Heart left ventricle (tissue), 16 donors: Measurements from ENCODE around the gene GABBR2. TPM values are rescaled to one million over a fixed set of nuclear protein-coding genes. Genes with fewer than 3 reads are reported as not detected.

Source experiments
- ATAC-seq, 4 donors: fragments of 200-7000 bp; cut with Tn5 transposase; one replicate each; pipeline ENCODE4 v1.9.1; 2020 to 2022; ENCODE audit warnings: moderate library complexity in 4 of 4, mild to moderate bottlenecking in 3 of 4, moderate number of reproducible peaks in 1 of 4
- DNase-seq, 5 donors: peaks; one replicate each; pipeline ENCODE4 v3.0.0-alpha.2; 2020
- H3K27ac ChIP-seq, 12 donors: fragments of 200-600 bp; sonication (generic) in 4 of 12; one replicate each; pipeline versions ENCODE4 v1.5.0 to v1.8.0; 2016 to 2022; ENCODE audit warnings: mild to moderate bottlenecking in 2 of 12
- H3K27me3 ChIP-seq, 9 donors: fragments of 200-600 bp; sonication (generic) in 2 of 9; one replicate each; pipeline versions ENCODE4 v1.5.1 to v1.8.0; 2016 to 2022; ENCODE audit warnings: mild to moderate bottlenecking in 3 of 9
- H3K36me3 ChIP-seq, 9 donors: fragments of 200-600 bp; sonication (generic) in 2 of 9; one replicate each; pipeline versions ENCODE4 v1.5.0 to v1.8.0; 2018 to 2022; ENCODE audit warnings: mild to moderate bottlenecking in 2 of 9
- H3K4me1 ChIP-seq, 12 donors: fragments of 200-600 bp; sonication (generic) in 4 of 12; one replicate each; pipeline versions ENCODE4 v1.5.0 to v1.8.0; 2016 to 2022; ENCODE audit warnings: mild to moderate bottlenecking in 3 of 12
- H3K4me3 ChIP-seq, 12 donors: fragments of 200-600 bp; sonication (generic) in 4 of 12; one replicate each; pipeline versions ENCODE4 v1.5.0 to v1.8.0; 2017 to 2022; ENCODE audit warnings: mild to moderate bottlenecking in 9 of 12, moderate library complexity in 4 of 12
- H3K9me3 ChIP-seq, 12 donors: fragments of 200-600 bp; sonication (generic) in 4 of 12; one replicate each; pipeline versions ENCODE4 v1.5.0 to v1.8.0; 2016 to 2022; ENCODE audit warnings: mild to moderate bottlenecking in 1 of 12
- POLR2A ChIP-seq, 2 donors: fragments of 450-650 bp; IDR thresholded peaks; one replicate each; pipeline ENCODE4 v1.6.1; 2017; ENCODE audit warnings: antibody characterized with exemption in 2 of 2, mild to moderate bottlenecking in 2 of 2, moderate library complexity in 2 of 2
- WGBS, 4 donors: extraction: QIAGEN DNeasy Blood & Tissue Kit in 2 of 4; methylation state at CpG; one replicate each; pipeline versions ENCODE4 v1.1.5 to v1.1.7; 2013 to 2018; 5-methylcytosine and 5-hydroxymethylcytosine counted together
- intact Hi-C, 10 donors: fragments of 100-400 bp; cut with DNase I; formaldehyde crosslinking; loops; one replicate each; pipeline versions ENCODE4 v1.11.1 to v1.14.2; 2022
- polyA plus RNA-seq, 2 donors: library from polyadenylated mRNA; stranded (reverse); fragments of 200-250 nt; gene quantifications; one replicate each; pipeline ENCODE4 v1.2.3, GENCODE V29; 2013
- total RNA-seq, 9 donors: library from RNA; depleted of rRNA in 2 of 9; stranded (reverse); fragments of >200 nt in 2 of 9; fragmentation: NEBNext Ultra II Directional in 3 of 9; extraction: Animal tissue kit (Norgen Biotek cat#: 25700) in 3 of 9; gene quantifications; one replicate each; pipeline versions ENCODE4 v1.1.0 to v1.2.4, GENCODE V29; 2016 to 2023
- TF ChIP-seq, protein P1 (sequence below), 12 donors: fragments of 200-600 bp; sonication (generic) in 4 of 12; IDR thresholded peaks; one replicate each; pipeline versions ENCODE4 v1.5.0 to v1.8.0; 2018 to 2022; ENCODE audit warnings: antibody characterized with exemption in 12 of 12, mild to moderate bottlenecking in 5 of 12
- donor health status: ischemic (EF 13 %, LVEDD 7.1; RV severe dilation, severe dysfunction).
- donor health status: healthy with polysubstance abuse.
- donor health status: DM: no; HTN: yes; CAD: no.
- donor health status: DM: no; HTN: no; CAD: no.
- donor health status: ischemic (EF 25% LVEDD 6.9; RV normal size, moderate dysfunction).
- donor health status: ischemic (EF 25% LVEDD 5.7; RV mildly dilated, moderate dysfunction).
- donor health status: healthy.
- donor health status: DM: yes; HTN: yes; CAD: no.
- donor health status: ischemic (EF 35%, LVEDD 5.7; RV mildly dilated, moderate dysfunction).
- donor health status: nonischemic (EF 11% LVEDD 7.7; RV severe dilation, severe dysfunction).
- donor health status: DM: yes; HTN: yes; CAD: no.
- donor health status: PGD.
- donor health status: ischemic (EF 29% LVEDD 5.4; RV normal size, mild dysfunction).
- donor health status: nonischemic (EF 23%, LVEDD 6.1; RV moderate dilation, normal function).

The GABBR2 gene
- total and polyA plus RNA-seq, 11 donors = 0.11 to 3.4 (median 0.58) TPM

DNA sequence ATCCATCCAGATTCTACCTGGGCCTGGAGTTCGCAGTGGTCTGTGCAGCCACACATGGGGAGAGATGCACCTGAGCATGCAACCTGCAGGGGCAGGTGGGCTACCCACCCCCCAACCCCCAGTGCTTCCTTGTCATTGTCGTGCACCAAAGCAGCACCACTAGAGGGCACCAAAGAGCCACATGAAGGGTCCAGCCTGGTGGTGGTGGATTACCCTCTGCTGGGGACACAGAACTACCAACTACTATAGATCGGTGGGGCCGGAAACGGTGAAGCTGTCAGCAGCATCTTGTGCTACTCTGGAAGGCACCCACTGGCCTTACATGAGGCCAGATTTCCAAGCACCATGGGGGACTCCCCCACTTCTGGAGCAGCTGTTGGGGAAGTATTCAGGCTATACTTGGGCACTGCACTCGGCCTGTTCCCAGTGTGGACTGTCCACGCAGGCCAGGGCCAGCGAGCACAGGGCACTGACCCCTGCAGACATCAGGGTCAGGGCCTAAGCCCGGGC lies 393.1 kb downstream of the GABBR2 start:
- H3K36me3 ChIP-seq = no peaks in the 10 kb centered on the region
- TF ChIP-seq POLR2A (IDR thresholded peaks at IDR 0.05) = no peak
- TF ChIP-seq, protein P1, sequence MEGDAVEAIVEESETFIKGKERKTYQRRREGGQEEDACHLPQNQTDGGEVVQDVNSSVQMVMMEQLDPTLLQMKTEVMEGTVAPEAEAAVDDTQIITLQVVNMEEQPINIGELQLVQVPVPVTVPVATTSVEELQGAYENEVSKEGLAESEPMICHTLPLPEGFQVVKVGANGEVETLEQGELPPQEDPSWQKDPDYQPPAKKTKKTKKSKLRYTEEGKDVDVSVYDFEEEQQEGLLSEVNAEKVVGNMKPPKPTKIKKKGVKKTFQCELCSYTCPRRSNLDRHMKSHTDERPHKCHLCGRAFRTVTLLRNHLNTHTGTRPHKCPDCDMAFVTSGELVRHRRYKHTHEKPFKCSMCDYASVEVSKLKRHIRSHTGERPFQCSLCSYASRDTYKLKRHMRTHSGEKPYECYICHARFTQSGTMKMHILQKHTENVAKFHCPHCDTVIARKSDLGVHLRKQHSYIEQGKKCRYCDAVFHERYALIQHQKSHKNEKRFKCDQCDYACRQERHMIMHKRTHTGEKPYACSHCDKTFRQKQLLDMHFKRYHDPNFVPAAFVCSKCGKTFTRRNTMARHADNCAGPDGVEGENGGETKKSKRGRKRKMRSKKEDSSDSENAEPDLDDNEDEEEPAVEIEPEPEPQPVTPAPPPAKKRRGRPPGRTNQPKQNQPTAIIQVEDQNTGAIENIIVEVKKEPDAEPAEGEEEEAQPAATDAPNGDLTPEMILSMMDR (IDR thresholded peaks at IDR 0.05) = peak; percentile 79 to 92 (median 86)
- intact Hi-C loops = loop anchor here (1.0 to 10.0 kb wide), 12 partner anchors 52 to 477 kb away; partner anchors contain the start of gene GABBR2 (in 2 of the 10)
- no peaks in the 10 kb centered on the region for H3K27me3 ChIP-seq
- no peak overlapping the region for H3K27ac ChIP-seq
- DNase-seq = peak; percentile 72 to 84 (median 74)
- ATAC-seq = peak; percentile 81 to 89 (median 87)
- no peaks in the 10 kb centered on the region for H3K9me3 ChIP-seq
- H3K4me3 ChIP-seq = no peak overlapping the region
- WGBS, 4 donors = 27 to 61% (median 31%) methylated on average over 4 to 9 of the region's 9 CpGs
- peaks cover 0 to 3% (median 0%) of the 10 kb centered on the region in 12 donors for H3K4me1 ChIP-seq

DNA sequence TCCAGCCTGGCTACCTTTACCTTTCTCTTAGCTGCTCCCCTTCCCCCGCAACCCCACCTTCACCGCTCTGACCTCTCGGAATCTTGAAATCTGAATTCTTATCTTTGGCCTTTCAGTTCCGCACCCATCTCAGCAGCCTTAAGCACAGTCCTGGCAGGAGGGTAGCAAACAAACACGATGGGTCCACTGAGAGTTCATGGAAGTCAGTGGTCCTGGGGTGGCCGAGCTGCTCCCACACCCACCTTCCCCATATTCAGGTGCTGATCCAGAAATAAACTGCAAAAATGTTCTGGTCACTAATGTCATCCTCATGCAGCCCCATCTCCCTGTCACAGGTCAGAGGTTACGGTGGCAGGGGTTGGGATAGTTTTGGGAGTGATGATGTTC lies 393.7 kb downstream of the GABBR2 start:
- no peak for TF ChIP-seq POLR2A (IDR thresholded peaks at IDR 0.05)
- TF ChIP-seq, protein P1 (IDR thresholded peaks at IDR 0.05) = no peak
- no peaks in the 10 kb centered on the region for H3K36me3 ChIP-seq
- H3K4me1 ChIP-seq = peaks cover 0 to 3% (median 0%) of the 10 kb centered on the region in 12 donors
- H3K27ac ChIP-seq = no peak overlapping the region
- DNase-seq = no peak
- no peak overlapping the region for H3K4me3 ChIP-seq
- no peak for ATAC-seq
- intact Hi-C loops = loop anchor here in 9 of 10 donors (1.0 to 10.0 kb wide), 12 partner anchors 52 to 477 kb away; partner anchors contain the start of gene GABBR2 (in 2 of the 9)
- no peaks in the 10 kb centered on the region for H3K27me3 ChIP-seq
- no peaks in the 10 kb centered on the region for H3K9me3 ChIP-seq
- 67 to 72% (median 68%) methylated on average over 7 of the region's 7 CpGs for WGBS, 4 donors

DNA sequence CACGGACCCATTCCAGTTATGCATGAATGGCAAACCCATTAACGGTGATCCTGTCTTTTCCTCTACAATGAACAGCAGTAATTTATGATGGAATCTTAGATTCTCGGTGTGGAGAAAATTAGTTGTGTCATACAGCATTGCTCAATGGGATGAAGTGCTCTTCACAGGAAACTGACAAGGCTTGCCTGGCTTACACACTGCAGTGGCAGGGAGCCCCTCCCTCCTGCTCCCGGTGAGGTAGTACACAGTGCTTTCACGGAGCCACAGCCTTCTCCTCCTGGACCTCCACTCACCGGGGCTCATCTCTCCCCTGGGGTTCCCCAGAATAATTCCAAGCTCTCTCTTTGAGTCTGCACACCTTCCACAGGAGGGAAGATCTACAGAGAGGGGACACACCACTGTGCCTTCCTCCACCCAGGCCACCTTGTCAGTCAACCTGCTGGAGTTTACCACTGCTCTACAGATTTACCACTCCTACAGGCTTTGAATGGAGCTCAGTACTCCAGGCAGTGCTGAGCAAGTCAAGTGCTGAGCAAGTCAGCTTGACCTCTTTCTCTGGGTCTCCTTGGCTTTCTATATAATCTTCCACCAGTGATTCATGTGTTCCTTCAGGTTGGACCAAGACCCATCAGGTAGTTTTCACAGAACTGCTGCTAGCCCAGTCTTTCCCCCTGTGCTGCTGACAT lies 394.2 kb downstream of the GABBR2 start:
- no peaks in the 10 kb centered on the region for H3K36me3 ChIP-seq
- ATAC-seq = no peak
- H3K27me3 ChIP-seq = no peaks in the 10 kb centered on the region
- DNase-seq = no peak
- H3K9me3 ChIP-seq = no peaks in the 10 kb centered on the region
- no peak overlapping the region for H3K27ac ChIP-seq
- H3K4me3 ChIP-seq = no peak overlapping the region
- 41 to 47% (median 46%) methylated on average over 6 of the region's 6 CpGs for WGBS, 4 donors
- TF ChIP-seq, protein P1 (IDR thresholded peaks at IDR 0.05) = no peak
- TF ChIP-seq POLR2A (IDR thresholded peaks at IDR 0.05) = no peak
- intact Hi-C loops = loop anchor here in 9 of 10 donors (1.0 to 10.0 kb wide), 12 partner anchors 53 to 478 kb away; partner anchors contain the start of gene GABBR2 (in 2 of the 9)
- H3K4me1 ChIP-seq = peaks cover 0 to 3% (median 0%) of the 10 kb centered on the region in 12 donors

DNA sequence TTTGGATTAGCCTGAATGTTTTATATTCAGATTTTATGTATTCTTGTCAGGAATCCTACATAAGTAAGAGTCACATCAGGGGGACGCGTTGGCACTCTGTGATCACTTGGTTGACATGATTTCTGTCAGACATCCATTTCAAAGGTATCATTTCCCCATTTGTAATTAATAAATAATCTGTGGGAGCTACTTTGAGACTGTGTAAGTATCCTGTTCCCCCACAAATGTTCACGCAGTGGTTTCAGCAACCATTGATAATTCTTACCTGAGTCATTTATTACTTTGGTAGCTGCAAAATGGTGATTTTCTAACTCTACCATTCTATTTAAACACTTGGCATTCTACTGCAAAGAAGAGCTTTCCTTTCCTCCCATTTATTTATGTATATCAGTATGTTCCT lies 396.4 kb downstream of the GABBR2 start:
- no peak for ATAC-seq
- no peaks in the 10 kb centered on the region for H3K36me3 ChIP-seq
- TF ChIP-seq, protein P1 (IDR thresholded peaks at IDR 0.05) = no peak
- TF ChIP-seq POLR2A (IDR thresholded peaks at IDR 0.05) = no peak
- no peak overlapping the region for H3K4me3 ChIP-seq
- no peak for DNase-seq
- H3K9me3 ChIP-seq = no peaks in the 10 kb centered on the region
- no peak overlapping the region for H3K27ac ChIP-seq
- intact Hi-C loops = loop anchor here in 1 of 10 donors (10.0 kb wide), 1 partner anchor 392 kb away; the partner anchor contains the start of gene GABBR2
- 96 to 98% (median 97%) methylated on average over 3 of the region's 3 CpGs for WGBS, 4 donors
- H3K4me1 ChIP-seq = peaks cover 0 to 3% (median 0%) of the 10 kb centered on the region in 12 donors
- H3K27me3 ChIP-seq = no peaks in the 10 kb centered on the region
